ENCODE results near the gene TSPAN9.

The TSPAN9 gene

DNA sequence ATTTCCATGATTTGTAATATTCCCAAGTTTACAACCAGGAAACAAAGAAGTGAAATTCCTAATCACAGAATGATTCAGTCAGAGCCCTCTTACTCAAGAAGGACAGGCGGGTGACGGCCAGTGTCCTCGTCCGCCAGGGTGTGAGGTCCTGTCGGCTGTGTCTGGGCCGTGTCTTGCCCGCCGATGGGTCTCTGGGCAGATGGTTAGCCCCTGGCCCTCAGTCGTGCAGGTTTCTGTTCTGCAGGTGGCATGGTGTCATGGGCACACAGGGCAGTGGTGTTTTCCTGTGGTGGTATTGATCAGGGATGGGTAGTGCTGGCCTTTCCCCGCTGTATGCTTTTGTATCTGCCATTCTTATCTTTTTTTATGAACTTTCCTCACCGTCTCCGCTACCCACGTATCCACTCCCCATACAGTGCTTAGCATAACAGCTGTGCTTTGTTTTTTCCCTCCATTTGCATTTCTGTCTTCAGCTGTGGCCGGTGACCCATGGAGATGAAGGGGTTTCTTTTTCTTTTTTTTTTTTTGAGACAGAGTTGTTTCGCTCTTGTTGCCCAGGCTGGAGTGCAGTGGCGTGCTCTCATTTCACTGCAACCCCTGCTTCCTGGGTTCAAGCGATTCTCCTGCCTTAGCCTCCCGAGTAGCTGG, 100.7 kb downstream of the TSPAN9 start:
- Histone ChIP-seq H3K9me3 (ENCODE audit: low read length) (no peaks in the 10 kb centered on the region), H3K27me3 (ENCODE audit: insufficient read depth, low read length) (0 out of 2 replicates have a peak, but pooled peaks cover 5% of the 10 kb centered on the region), H3K4me3 (ENCODE audit: low read depth, low read length, poor library complexity, severe bottlenecking) (peak overlapping the region; percentile 4), H3K36me3 (ENCODE audit: insufficient read depth, low read length) (no peaks in the 10 kb centered on the region; the same call in 1 of the 2 replicates), H3K9me2 (ENCODE audit: low read depth, low read length) (no peaks in the 10 kb centered on the region), H3F3A (ENCODE audit: insufficient read depth, low read length) (no peaks in the 10 kb centered on the region), H3K79me2 (ENCODE audit: insufficient read depth, low read length) (no peaks in the 10 kb centered on the region), H2AFZ (ENCODE audit: low read length) (no peak overlapping the region), H3K4me1 (ENCODE audit: insufficient read depth, low read length, severe bottlenecking) (peaks cover 24% of the 10 kb centered on the region), H4K20me1 (ENCODE audit: insufficient read depth, low read length) (no peaks in the 10 kb centered on the region), H3K4me2 (ENCODE audit: low read length) (peak overlapping the region; percentile 10; the same call in 1 of the 2 replicates), H3K9ac (ENCODE audit: low read length) (no peak overlapping the region), H3K27ac (ENCODE audit: low read depth, low read length, poor library complexity, severe bottlenecking) (no peak overlapping the region)
- TF ChIP-seq, protein P1, sequence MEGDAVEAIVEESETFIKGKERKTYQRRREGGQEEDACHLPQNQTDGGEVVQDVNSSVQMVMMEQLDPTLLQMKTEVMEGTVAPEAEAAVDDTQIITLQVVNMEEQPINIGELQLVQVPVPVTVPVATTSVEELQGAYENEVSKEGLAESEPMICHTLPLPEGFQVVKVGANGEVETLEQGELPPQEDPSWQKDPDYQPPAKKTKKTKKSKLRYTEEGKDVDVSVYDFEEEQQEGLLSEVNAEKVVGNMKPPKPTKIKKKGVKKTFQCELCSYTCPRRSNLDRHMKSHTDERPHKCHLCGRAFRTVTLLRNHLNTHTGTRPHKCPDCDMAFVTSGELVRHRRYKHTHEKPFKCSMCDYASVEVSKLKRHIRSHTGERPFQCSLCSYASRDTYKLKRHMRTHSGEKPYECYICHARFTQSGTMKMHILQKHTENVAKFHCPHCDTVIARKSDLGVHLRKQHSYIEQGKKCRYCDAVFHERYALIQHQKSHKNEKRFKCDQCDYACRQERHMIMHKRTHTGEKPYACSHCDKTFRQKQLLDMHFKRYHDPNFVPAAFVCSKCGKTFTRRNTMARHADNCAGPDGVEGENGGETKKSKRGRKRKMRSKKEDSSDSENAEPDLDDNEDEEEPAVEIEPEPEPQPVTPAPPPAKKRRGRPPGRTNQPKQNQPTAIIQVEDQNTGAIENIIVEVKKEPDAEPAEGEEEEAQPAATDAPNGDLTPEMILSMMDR (IDR thresholded peaks at IDR 0.05; ENCODE audit: low read length), result no peak
- no peak for TF ChIP-seq EZH2 (IDR thresholded peaks at IDR 0.05; ENCODE audit: borderline replicate concordance, low read length)

DNA sequence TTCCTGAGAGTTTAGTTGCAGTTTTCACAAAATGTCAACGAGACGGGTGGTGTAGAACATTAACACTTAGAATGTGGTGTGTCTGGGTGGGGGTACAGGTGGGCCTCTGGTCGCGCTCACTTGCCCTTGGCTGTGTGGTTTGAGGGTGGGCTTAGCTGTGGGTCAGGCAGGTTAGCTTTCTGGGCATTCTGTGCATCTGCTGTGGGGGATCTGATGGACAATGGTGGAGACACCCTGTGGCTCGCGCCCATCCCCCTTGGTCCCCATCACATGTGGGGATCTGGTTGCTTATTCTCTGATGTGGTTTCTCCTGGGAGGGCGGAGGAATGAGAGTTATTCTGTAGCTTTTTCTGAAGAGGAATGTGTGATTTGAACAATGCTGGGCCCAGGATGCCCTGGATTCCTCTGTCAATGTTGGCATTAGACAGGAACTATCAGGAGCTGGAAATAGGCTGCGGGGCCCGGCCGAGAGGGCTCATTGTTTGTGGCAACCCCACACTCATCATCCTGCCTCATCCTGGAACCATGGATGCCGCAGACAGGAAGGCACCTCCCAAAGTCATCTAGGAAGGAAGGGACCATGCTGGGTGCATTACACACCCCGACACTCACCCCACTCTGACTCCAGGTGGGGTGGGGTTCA, 101.6 kb downstream of the TSPAN9 start:
- peaks cover 24% of the 10 kb centered on the region for H3K4me1 ChIP-seq (ENCODE audit: insufficient read depth, low read length, severe bottlenecking)
- H3K9ac ChIP-seq (ENCODE audit: low read length), result no peak overlapping the region
- H3K4me3 ChIP-seq (ENCODE audit: low read depth, low read length, poor library complexity, severe bottlenecking), result no peak overlapping the region
- H2AFZ ChIP-seq (ENCODE audit: low read length), result no peak overlapping the region
- no peaks in the 10 kb centered on the region for H3K79me2 ChIP-seq (ENCODE audit: insufficient read depth, low read length)
- no peaks in the 10 kb centered on the region; the same call in 1 of the 2 replicates for H3K36me3 ChIP-seq (ENCODE audit: insufficient read depth, low read length)
- peak overlapping the region; percentile 10; the same call in 1 of the 2 replicates for H3K4me2 ChIP-seq (ENCODE audit: low read length)
- TF ChIP-seq EZH2 (IDR thresholded peaks at IDR 0.05; ENCODE audit: borderline replicate concordance, low read length), result no peak
- TF ChIP-seq, protein P1 (IDR thresholded peaks at IDR 0.05; ENCODE audit: low read length), result no peak
- 0 out of 2 replicates have a peak, but pooled peaks cover 2% of the 10 kb centered on the region for H3K27me3 ChIP-seq (ENCODE audit: insufficient read depth, low read length)
- no peak overlapping the region for H3K27ac ChIP-seq (ENCODE audit: low read depth, low read length, poor library complexity, severe bottlenecking)
- H3F3A ChIP-seq (ENCODE audit: insufficient read depth, low read length), result no peaks in the 10 kb centered on the region
- H3K9me2 ChIP-seq (ENCODE audit: low read depth, low read length), result no peaks in the 10 kb centered on the region
- no peaks in the 10 kb centered on the region for H4K20me1 ChIP-seq (ENCODE audit: insufficient read depth, low read length)
- no peaks in the 10 kb centered on the region for H3K9me3 ChIP-seq (ENCODE audit: low read length)

DNA sequence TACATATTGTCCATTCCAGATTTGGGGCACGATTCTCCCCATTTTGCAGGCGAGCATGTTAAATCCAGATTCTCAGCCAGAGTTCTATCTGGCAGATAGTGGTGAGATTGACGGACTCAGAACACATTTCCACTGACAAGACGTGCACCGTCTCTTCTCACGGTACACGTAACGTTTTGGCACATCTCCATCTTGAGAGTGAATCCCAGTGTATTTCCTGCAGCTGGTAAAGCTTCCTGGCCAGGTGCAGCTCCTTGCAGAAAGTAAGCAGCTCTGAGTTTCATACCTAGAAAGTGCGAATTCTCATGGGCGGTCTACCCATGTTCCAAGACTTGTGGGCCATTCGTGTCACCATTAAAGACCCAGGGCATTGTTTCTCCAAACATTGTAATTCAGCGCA, 102.6 kb downstream of the TSPAN9 start:
- no peaks in the 10 kb centered on the region for H4K20me1 ChIP-seq (ENCODE audit: insufficient read depth, low read length)
- TF ChIP-seq EZH2 (IDR thresholded peaks at IDR 0.05; ENCODE audit: borderline replicate concordance, low read length), result no peak
- TF ChIP-seq, protein P1 (IDR thresholded peaks at IDR 0.05; ENCODE audit: low read length), result no peak

More for the DNA sequence above, 102.6 kb downstream of the TSPAN9 start:
- Histone ChIP-seq H3K4me1 (ENCODE audit: insufficient read depth, low read length, severe bottlenecking) (peaks cover 24% of the 10 kb centered on the region), H3K79me2 (ENCODE audit: insufficient read depth, low read length) (no peaks in the 10 kb centered on the region), H3K9me3 (ENCODE audit: low read length) (no peaks in the 10 kb centered on the region), H3K9me2 (ENCODE audit: low read depth, low read length) (no peaks in the 10 kb centered on the region), H3F3A (ENCODE audit: insufficient read depth, low read length) (no peaks in the 10 kb centered on the region), H3K36me3 (ENCODE audit: insufficient read depth, low read length) (no peaks in the 10 kb centered on the region; the same call in 1 of the 2 replicates), H3K27me3 (ENCODE audit: insufficient read depth, low read length) (no peaks in the 10 kb centered on the region), H3K27ac (ENCODE audit: low read depth, low read length, poor library complexity, severe bottlenecking) (no peak overlapping the region), H3K9ac (ENCODE audit: low read length) (no peak overlapping the region), H3K4me2 (ENCODE audit: low read length) (no peak overlapping the region), H2AFZ (ENCODE audit: low read length) (no peak overlapping the region), H3K4me3 (ENCODE audit: low read depth, low read length, poor library complexity, severe bottlenecking) (no peak overlapping the region)

Measured in OCI-LY1 (cell line).